KOPT-K1 (cell line): Measurements from ENCODE around the gene VEGFB.
"Not testable (repeated sequence)": the region's sequence is repeated elsewhere in the genome, so short reads cannot be mapped to it uniquely, and the experiment has no call there.

Experiments
- H3K27ac ChIP-seq: fragments of 200-600 bp; sonication (generic); 2 replicates; pipeline ENCODE4 v1.5.1; 2016; ENCODE audit warnings: antibody characterized with exemption, mild to moderate bottlenecking, low read depth, low read length; ENCODE audit not compliant: poor library complexity, severe bottlenecking
- H3K36me3 ChIP-seq: fragments of 200-600 bp; sonication (generic); 2 replicates; pipeline ENCODE4 v1.5.1; 2017; ENCODE audit warnings: antibody characterized with exemption, mild to moderate bottlenecking, low read length, moderate library complexity; ENCODE audit not compliant: insufficient read depth
- H3K9me3 ChIP-seq: fragments of 200-600 bp; sonication (generic); 2 replicates; pipeline ENCODE4 v1.5.1; 2017; ENCODE audit warnings: antibody characterized with exemption, low read length, mild to moderate bottlenecking; ENCODE audit not compliant: insufficient read depth, poor library complexity, severe bottlenecking

Gene VEGFB

GRCh38 chr11:64245797-64246620, 11.6 kb downstream of the VEGFB start:
- H3K9me3 ChIP-seq: no peaks in the 10 kb centered on the region
- peaks cover 18% of the 10 kb centered on the region for H3K36me3 ChIP-seq
- H3K27ac ChIP-seq: peak overlapping the region; percentile 87

GRCh38 chr11:64246621-64246870, 12.2 kb downstream of the VEGFB start:
- Histone ChIP-seq H3K27ac (peak overlapping the region; percentile 87), H3K36me3 (peaks cover 18% of the 10 kb centered on the region)
- H3K9me3 ChIP-seq: not testable (repeated sequence)

DNA sequence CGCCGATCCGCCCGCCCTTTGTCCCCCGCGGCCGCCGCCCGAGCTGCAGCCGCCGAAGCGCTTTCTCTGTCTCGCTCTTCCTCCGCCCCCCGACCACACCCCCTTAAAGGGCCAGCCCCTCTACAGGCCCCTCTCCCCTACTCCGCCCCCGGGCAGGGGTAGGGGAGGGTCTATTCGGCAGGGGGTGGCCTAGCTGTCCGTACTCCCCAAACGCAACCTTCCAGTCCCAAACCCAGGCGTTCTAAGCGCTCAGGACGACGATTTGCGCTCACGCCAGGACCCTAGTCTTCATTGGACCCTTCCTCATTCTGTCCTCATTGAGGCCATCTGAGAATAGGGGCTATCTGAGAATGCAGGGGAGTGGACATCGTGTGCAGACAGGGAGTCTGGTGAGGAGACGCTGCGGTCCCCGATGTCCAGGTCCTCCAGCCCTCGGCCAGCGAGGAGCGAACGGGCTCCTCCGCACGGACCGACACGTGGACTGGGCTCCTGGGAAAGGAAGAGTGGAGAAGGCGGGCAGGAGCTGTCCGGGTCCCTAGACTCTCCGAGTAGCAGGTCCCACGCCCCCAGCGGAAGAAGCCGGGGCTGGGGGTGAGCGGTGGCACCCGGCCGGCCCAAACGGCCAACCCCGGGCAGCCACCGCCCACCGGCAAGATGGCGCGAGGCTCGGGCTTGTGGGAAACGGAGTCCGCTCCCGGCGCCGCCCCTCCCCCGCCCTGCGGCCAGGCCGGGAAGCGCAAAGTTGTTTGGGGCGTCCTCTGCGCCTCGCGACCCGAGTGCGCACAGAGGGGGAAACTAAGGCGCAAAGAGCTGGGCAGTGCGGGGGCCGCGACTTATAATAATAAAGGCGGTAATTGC, 12.7 kb downstream of the VEGFB start, which contains the start of gene PPP1R14B:
PPP1R14B (minus strand) TSS at position 73 of the 858 bp plus-strand sequence. CDS start 270 bp downstream, outside the sequence.
- H3K36me3 ChIP-seq: peaks cover 18% of the 10 kb centered on the region
- H3K27ac ChIP-seq: peak within 1 kb of the TSS; percentile 87
- H3K9me3 ChIP-seq: no peaks in the 10 kb centered on the region

DNA sequence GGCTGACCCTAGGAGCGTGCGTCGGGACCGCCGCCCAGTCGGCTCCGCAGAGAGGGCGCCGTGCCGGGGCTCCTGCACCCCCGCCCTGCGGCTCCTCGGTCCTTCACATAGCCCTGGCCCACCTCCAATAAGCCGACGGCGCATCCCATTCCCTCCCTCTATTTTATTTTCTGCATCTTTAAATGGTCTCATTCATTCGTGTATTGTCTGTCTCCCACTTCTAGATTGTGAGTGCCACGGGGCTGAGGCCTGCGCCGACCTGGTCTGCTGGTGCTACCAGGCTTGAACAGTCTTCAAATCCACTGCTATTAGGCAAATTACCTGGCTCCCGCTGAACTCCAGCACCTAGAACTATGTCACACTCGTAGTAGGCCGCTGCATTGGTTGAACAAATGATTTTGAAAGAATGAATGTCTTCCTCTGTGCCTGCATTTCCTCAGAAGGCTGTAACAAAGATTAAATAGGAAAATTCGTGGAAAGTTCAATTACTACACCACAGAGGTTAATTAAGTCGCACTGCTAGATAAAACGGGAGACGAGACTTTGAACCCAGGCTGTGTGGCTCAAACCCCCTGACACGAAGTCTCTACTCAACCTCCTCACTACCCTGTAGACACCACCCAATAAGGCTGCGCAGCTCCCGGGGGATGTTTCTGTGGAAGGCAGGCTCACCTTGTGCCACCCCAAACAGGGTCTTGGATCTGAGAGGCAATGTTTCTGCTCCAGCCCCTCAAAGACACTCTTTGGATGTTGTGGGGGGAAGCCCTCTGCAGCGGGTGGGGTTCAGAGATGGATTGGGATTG, 13.5 kb downstream of the VEGFB start:
- no peaks in the 10 kb centered on the region for H3K9me3 ChIP-seq
- peaks cover 18% of the 10 kb centered on the region for H3K36me3 ChIP-seq
- no peak overlapping the region for H3K27ac ChIP-seq

- Histone ChIP-seq H3K36me3 (peaks cover 12% of the 10 kb centered on the region), H3K9me3 (no peaks in the 10 kb centered on the region), H3K27ac (no peak overlapping the region)
These were observed 14.2 kb downstream of the VEGFB start for GRCh38 chr11:64248578-64248977.

GRCh38 chr11:64249038-64249437, 14.7 kb downstream of the VEGFB start:
- Histone ChIP-seq H3K27ac (no peak overlapping the region), H3K36me3 (peaks cover 7% of the 10 kb centered on the region), H3K9me3 (no peaks in the 10 kb centered on the region)

DNA sequence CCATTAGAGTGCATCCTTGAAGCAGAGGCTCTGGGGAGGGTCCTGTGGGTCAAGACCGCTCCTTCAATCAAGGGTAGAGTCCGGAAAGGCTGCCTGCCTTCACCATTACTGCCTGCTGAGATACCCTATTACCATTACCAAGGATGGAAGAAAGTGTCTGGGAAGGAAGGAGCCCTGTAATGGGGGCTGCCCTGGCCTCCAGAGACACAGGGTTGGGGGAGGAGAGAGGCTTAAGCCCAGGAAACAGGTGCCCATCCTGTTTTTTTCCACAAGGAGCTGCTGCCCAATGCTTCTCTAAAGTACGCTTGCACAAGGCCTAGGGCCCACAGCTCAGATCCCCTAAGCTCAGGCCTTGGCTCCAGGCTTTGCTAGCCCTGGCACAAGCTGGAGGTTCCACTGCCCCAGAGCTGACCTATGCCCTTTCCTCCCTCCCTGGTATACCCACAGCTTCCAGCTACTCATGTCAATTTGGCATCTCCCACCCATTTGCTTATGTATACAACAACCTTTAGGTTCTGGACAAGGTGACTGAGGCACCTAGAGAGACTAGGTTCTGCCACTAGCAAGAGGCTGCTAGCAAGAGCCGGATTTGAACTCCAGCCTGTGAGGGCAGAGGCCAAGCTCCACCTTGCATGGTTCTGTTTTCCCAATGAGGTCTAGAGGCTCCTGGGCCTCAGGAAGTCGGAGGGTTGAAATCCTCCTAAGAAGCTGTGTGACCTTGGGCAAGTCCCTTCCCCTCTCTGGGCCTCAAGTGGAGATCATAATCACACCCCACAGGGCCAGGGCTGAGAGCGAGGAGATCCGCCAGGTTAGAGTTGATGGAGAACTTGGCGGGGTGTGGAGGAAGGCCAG, 15.4 kb downstream of the VEGFB start:
- Histone ChIP-seq H3K9me3 (no peaks in the 10 kb centered on the region), H3K27ac (no peak overlapping the region), H3K36me3 (no peaks in the 10 kb centered on the region)

DNA sequence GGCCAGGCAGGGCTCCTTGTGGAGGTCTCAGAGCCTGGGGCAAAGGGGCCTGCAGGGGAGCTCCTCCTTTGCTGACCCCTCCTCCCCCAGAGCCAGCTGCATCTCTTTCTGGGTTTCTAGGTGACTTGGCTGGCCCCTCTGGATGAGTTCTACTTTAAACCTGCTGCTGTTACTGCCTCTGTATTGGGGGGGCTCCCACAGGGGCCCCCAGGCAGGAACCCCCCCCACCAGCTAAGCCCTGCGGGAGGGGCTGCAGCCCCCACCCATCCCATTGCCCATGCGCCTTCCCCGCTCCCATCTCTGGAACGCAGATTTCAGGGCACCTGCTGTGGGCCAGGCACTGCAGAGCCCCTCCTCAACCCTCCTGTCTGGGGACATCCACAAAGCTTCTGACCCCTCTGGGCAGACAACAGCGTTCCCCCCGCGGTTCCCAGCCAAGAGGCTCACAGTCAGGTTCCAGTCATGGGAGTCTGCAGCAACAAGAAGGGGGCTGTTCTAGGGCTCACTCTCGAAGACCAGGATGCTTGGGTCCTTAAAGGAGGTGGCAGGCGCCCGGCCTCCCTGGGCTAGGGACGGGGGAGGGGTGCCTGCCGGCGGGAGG, 16.1 kb downstream of the VEGFB start:
- Histone ChIP-seq H3K27ac (peak overlapping the region; percentile 21), H3K9me3 (no peaks in the 10 kb centered on the region), H3K36me3 (no peaks in the 10 kb centered on the region; the same call in 1 of the 2 replicates)

GRCh38 chr11:64251016-64251752, 16.8 kb downstream of the VEGFB start, which contains the start of gene PLCB3:
PLCB3 (plus strand) TSS chr11:64251530; CDS start chr11:64251650, 120 bp downstream.
- Histone ChIP-seq H3K27ac (peak within 1 kb of the TSS; percentile 21), H3K36me3 (peaks cover under 1% of the 10 kb centered on the region; the same call in 1 of the 2 replicates), H3K9me3 (no peaks in the 10 kb centered on the region)

- H3K27ac ChIP-seq: no peak overlapping the region
- peaks cover 6% of the 10 kb centered on the region; the same call in 1 of the 2 replicates for H3K36me3 ChIP-seq
These were observed 17.3 kb downstream of the VEGFB start for GRCh38 chr11:64251753-64252002.

DNA sequence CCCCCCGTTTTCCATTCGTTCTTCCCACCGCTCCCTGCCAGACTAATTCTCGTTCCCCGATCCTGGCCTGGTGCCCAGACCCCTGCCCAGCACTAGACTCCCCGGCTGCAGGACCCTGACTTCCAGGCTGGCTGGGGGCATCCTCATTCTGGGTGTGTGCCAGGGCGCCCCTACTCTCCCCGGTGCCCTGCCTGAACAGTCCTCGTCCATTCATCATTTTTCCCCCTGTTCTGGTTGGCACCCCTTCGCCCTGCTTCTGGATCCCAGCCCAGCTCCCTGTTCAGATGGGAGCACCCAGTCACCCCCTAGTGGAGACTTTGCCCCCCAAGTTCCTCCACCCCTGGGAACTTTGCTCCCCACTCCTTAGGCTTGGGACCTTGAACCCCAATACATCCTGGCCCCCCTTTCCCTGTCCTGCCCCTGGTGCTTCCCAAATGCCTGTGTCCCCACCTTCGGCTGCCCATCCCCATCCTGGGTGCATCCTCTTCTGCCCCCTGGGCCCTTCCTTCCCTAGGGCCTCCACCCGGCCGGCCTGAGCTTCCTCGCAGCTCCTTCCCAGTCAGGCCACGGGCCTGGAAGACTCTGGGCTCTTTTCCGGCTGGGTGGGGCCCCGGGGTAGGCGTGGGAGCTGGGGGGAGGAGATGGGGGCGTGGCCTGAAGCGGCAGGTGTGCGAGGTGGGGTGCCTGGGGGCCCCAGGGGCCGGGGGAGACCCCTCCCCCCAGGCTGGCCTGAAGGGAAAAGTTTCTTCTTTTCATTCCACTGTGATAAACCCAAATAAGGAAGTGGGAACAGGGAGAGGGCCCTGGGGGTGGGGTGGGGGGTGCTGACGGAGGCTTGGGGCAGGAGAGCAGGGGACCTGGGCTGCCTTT, 17.9 kb downstream of the VEGFB start:
- no peaks in the 10 kb centered on the region for H3K9me3 ChIP-seq
- H3K27ac ChIP-seq: no peak overlapping the region
- H3K36me3 ChIP-seq: peaks cover 7% of the 10 kb centered on the region; the same call in 1 of the 2 replicates

More at GRCh38 chr11:64251753-64252002, 17.3 kb downstream of the VEGFB start:
- H3K9me3 ChIP-seq: no peaks in the 10 kb centered on the region

DNA sequence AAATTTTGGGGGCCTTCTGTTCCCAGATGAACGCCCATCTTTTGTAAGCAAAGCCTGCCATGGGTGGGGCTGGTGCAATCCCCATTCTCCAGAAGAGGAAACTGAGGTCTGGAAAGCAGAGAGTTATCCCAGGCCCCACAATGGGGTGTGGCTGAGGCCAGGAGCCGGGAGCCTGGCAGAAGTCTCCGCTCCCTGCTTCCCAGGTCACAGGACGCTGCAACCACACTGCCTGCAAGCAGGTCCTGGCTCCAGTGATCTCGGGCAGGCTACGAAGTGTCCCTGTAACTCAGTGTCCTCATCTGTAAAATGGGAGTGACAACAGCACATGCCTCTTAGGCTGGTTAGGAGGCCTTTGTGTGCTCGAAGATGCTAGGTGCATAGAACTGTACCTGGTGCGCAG, 18.7 kb downstream of the VEGFB start:
- no peak overlapping the region for H3K27ac ChIP-seq

DNA sequence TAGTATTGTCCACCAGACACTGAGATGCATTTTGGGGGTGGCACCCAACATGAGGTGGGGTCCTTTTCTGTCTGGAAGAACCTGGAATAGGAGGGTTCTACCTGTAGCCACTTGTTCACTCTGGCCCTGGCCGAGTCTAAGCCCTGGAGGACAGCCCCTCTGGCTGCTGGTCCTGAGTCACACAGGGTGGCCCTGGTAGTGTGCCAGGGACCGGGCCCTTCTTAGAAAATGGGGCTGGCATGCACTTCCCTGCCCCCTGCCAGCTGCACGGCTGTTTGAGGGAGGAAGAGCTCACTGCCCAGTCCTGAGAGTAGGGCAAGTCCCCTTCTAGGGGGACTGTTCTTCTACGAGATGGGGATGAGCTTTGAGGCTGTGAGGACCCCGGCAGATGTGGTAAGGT, 19.1 kb downstream of the VEGFB start:
- no peaks in the 10 kb centered on the region for H3K9me3 ChIP-seq

More for the DNA sequence above, 18.7 kb downstream of the VEGFB start:
- peaks cover 7% of the 10 kb centered on the region; the same call in 1 of the 2 replicates for H3K36me3 ChIP-seq
- no peaks in the 10 kb centered on the region for H3K9me3 ChIP-seq

More for the DNA sequence above, 19.1 kb downstream of the VEGFB start:
- H3K36me3 ChIP-seq: peaks cover 10% of the 10 kb centered on the region; the same call in 1 of the 2 replicates
- H3K27ac ChIP-seq: no peak overlapping the region
